HG03442 (cell line): ENCODE measurements around the gene APP.
A peak's percentile ranks its signal among the peaks of the same experiment; 100 is the strongest.

Experiments
- ATAC-seq: cut with Tn5 transposase; IDR thresholded peaks from one replicate; pipeline ENCODE4 v1.9.1; 2021; ENCODE audit warnings: mild to moderate bottlenecking, moderate library complexity; ENCODE audit not compliant: unreplicated experiment

APP gene

GRCh38 chr21:25913479-25913878 lies 257.1 kb downstream of the APP start:
- peak; percentile 73 for ATAC-seq

GRCh38 chr21:25912402-25912746 lies 258.2 kb downstream of the APP start:
- ATAC-seq = no peak

GRCh38 chr21:25911730-25912401 lies 258.7 kb downstream of the APP start:
- no peak for ATAC-seq

GRCh38 chr21:25910809-25911208 lies 259.8 kb downstream of the APP start:
- ATAC-seq = no peak

- no peak for ATAC-seq
Measured at GRCh38 chr21:25909341-25909740, 261.2 kb downstream of the APP start.

- no peak for ATAC-seq
Measured at GRCh38 chr21:25908495-25908894, 262.1 kb downstream of the APP start.

GRCh38 chr21:25907573-25908275 lies 262.8 kb downstream of the APP start:
- no peak for ATAC-seq

GRCh38 chr21:25906587-25906986 lies 264.0 kb downstream of the APP start:
- ATAC-seq = no peak

- no peak for ATAC-seq
Measured at GRCh38 chr21:25905126-25905525, 265.4 kb downstream of the APP start.

GRCh38 chr21:25904044-25904695 lies 266.4 kb downstream of the APP start:
- ATAC-seq = no peak

GRCh38 chr21:25903607-25904006 lies 267.0 kb downstream of the APP start:
- peak; percentile 74 for ATAC-seq

- ATAC-seq = no peak
Measured at GRCh38 chr21:25901330-25901979, 269.1 kb downstream of the APP start.

GRCh38 chr21:25898671-25899070 lies 271.9 kb downstream of the APP start:
- ATAC-seq = no peak

- ATAC-seq = no peak
Measured at GRCh38 chr21:25897383-25897782, 273.2 kb downstream of the APP start.

GRCh38 chr21:25896501-25897056 lies 274.0 kb downstream of the APP start:
- no peak for ATAC-seq

- ATAC-seq = peak; percentile 83
Measured at GRCh38 chr21:25895565-25896205, 274.9 kb downstream of the APP start.

GRCh38 chr21:25893191-25893590 lies 277.4 kb downstream of the APP start:
- no peak for ATAC-seq

GRCh38 chr21:25891596-25891995 lies 279.0 kb downstream of the APP start:
- ATAC-seq = no peak

GRCh38 chr21:25890001-25890400 lies 280.6 kb downstream of the APP start:
- no peak for ATAC-seq

GRCh38 chr21:25888711-25889110 lies 281.9 kb downstream of the APP start:
- ATAC-seq = no peak
